HG03095 (cell line): ENCODE data around the gene SUPT4H1.
A peak's percentile ranks its signal among the peaks of the same experiment; 100 is the strongest.

Experiments
- ATAC-seq: cut with Tn5 transposase; IDR thresholded peaks from one replicate; pipeline ENCODE4 v1.9.1; 2021; ENCODE audit warnings: moderate library complexity; ENCODE audit not compliant: unreplicated experiment

The SUPT4H1 gene

DNA sequence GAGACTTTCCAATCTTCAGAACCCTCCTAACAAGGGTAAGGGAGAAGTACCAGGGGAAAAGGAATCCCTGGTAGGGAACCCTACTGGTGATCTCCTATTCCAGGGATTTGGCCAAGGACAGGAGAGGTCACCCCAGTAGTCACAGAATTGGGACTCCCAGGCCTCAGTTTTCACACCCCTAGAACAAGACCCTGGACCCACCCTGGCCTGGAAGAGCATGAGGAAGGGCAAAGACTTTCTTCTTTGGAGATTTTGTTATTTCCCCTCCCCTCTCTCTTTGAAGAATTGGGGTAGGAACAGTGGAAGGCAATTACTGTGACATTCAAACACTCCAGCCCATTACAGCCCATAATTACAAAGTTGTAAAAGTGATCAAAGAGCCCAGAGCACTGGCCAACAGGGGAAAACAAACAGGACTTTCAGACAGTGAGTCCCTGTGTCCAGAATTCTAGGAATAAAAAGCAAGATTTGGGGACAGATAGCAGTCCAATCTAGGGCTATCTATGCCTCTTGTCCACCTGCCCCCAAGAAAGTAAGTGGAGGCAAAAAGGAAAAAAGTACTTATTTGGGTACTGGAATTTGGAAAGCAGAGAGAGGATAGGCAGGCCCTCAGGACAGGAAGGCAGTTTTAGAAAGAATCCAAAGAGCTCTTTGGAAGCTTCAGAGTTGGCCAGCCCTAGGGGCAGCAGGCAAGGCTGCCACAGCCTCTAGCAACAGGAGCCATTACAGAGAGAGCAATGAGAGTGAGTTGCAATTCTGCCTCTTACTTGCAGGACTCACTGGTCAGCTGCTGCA is 13.4 kb upstream of the SUPT4H1 start:
- no peak for ATAC-seq

GRCh38 chr17:58364270-58364942 is 12.4 kb upstream of the SUPT4H1 start:
- no peak for ATAC-seq

- no peak for ATAC-seq
Measured at GRCh38 chr17:58363457-58364185, 11.6 kb upstream of the SUPT4H1 start.

DNA sequence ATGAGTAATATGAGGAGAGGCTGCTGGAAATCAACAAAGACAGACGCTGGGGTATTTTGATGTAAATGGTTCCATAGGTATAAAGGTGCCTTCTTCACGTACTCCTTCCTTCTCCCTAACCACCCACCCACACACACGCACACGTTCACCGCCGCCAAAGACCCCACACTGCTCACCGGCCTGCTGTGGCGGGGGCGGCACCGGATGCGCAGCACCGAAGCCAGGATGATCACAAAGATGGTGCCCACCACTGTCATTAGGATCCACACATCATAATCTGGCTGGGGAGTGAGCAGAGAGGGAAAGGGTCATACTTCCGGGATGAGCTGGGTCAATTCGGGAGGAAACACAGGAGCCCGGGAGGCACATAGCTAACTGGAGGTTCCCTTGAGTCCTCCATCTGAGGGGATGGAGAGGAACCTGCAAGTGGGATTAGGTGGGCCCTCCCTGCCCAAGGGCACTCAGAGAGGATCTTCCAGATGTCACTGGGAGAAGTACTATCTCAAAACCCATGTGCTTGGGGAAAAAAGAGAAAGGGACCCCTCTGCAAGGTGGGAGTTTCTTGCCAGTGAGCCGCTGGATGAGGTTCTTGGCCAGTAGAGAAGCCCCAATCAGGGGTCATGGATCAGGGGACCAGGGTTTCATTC is 10.5 kb upstream of the SUPT4H1 start:
- no peak for ATAC-seq

DNA sequence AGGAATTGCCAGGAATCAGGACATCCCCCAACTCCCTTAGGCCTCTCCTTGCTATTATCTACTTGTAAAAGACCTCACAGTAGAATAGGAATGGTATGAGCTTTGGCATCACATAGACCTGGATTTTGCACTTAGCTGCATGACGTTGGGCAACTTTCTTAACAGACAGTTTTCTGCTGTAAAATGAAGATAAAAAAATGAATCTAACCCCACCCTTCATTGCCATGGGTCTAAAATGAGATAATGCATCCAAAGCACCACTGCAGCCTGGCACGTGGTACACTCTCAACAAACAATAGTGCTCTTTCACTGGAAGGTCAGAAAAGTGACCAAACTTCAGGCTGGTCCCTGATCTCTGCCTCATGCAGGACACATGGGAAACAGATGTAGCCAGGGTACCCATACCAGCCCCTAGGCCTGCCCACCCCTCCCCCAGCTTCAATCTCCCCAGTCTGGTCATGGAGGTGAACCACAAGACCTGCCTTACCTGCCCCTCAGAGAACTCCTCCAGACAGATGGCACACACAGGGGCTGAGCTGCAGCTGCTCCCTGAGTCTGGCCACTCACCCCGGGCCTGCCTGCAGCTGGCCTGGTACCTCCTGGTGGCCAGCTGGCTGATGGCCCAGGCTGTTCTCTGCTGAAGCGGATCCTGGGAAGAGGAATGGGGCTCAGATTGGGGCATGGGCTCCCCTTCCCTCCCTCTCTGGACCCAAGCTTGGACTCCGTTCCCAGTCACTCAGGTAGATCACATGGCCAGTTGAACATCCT is 8.5 kb upstream of the SUPT4H1 start:
- no peak for ATAC-seq

DNA sequence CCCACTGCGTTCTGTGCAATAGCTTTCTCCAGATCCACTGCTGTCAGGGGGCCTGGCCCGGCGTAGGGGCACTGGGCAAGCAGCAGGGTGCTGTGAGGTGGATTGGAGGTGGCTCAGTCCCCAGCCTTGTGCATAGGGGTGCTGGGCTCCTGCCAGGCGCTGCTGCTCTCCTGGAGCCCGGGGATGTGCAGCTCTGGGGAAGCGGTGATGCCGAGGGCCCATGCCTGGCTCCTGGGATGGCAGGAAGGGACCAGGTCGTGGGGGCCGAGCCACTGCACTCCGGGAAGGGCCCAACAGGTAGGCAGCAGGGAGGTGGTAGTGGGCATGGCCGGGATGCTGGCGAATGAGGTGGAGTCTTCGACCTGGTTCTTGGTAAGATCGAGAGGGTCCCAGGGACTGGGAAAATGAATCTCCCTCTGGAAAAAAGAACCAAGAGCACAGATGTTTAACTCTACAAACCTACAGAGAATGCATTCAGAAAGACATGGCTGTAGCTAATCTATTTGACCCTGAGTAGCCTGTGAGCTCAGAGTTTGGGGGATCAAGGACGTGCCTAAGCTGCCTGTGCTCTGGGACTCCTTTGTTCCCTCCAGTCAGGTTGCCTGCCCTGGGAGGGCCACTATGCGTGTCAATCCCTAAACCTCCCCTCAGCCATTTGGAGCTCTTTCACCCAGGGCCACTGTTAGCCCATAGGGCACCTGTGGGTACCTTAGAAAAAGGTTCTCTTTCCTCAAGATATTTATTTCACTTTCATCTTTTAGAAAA is 6.6 kb upstream of the SUPT4H1 start:
- ATAC-seq = no peak

DNA sequence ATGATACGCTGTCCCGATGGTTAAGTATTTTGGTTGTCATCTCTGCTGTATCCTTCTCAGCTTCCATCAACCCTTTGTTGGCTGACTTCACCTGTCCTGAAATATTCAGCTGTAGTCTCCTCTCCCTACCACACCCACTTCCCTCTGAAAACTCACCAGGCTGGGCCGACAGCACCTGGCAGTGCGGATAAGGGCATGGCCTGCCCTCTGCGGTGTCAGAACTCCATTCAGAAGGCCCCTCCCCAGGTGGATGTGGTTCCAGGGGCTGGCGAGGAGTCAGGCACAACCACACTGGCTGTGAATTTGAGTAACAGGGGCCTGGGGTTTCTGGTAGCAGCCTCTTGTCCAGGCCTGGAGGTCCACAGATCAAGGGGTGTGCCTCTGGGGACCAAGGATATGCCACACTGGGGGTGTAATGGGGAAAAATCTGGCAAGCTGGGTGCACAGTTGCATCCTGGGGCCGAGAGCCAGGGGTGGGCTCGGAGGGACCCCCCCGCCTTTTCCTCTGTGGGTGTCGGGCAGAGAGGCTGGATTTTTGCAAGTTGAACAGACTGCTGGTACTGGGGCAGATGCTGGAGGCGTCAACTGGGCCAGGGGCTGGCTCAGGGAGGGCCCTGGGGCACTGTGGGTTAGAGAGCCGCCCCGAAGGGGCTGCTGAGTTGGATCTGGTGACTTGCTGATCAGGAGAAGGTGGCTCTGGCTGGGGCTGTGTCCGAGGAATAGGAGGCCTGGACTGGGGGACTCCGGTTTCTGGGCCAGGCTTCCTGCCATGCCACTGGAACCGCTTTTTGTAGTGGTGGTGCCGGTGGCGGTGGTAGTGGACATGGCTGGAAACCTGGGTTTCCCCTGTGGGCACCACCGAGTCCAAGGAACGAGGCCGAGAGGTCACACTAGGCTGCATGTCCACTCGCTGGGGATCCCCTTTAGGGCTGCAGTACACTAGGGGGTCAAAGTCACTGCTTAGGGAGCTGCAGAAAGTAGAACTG is 5.6 kb upstream of the SUPT4H1 start:
- ATAC-seq = no peak

- no peak for ATAC-seq
Measured at GRCh38 chr17:58356231-58356630, 4.2 kb upstream of the SUPT4H1 start.

DNA sequence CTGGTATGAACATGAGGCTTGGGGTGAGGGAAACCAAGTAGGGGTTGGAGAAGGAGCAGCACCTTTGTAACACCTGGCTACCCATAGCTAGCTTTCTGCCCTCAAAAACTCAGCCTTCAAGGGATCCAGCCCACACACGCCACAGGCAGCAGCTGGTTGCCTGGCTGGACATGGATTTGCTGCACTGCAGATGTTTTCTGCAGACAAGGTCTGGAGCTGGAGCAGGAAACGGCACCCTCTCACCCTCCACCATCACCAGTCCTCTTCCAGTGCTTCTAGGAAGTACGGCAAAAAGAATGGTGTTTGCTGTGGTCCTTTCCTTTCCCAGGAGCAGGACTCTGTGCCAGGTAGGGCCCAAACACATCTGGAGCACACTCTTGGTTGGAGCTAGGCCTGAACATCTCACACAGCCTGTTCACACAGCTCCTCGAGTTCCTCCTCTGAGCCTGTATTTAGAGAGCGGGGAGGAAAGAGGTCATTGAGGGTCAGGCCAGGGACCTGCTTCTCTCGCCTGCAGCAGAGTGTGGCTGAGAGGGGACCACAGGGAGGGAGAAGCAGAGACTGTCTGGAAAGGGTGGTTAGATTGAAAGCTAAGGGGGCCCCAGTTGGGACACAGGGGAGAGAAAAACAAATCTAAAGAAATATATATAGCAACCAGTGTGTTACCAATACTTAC is 2.7 kb upstream of the SUPT4H1 start:
- ATAC-seq = no peak

- no peak for ATAC-seq
Measured at GRCh38 chr17:58353389-58353825, 1.4 kb upstream of the SUPT4H1 start.

DNA sequence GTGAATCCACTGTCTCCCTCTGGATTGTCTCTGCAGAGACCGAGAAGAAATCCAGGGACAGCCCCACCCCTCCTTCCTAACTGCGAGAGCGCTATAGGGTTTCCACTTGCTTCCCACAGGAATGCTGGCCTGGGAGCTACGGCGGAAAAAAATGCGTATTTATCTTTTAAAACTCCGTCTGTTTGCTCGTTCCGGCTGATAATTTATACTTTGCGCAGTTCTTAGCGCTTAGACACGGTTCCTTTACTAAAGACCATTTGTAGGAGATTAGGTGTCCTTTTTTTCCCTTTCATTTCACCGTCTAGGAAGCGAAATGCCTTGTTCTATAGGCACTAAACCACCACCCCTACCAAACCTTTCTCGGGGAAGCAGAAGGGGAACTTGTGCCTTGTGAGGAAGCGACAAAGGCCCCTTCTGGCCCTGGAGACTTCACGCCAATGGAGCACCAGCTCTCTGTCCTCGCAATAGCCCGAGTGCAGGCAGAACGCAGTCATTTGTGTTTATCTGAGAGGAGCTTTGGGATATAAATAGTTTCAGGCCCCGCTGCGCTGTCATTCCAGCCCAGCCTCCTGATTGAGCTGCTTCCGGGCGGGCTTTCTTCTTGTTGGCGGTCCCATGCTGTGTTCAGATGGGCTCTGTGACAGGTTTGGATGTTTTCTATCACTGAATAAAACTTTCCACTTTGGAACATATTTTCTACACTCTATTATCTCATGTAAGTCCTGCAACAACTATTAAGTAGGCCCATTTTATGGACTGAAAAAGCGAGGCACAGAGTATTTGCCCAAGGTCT is 791 bp upstream of the SUPT4H1 start:
- ATAC-seq = no peak

GRCh38 chr17:58351182-58351581 is 819 bp downstream of the SUPT4H1 start:
- ATAC-seq = no peak

DNA sequence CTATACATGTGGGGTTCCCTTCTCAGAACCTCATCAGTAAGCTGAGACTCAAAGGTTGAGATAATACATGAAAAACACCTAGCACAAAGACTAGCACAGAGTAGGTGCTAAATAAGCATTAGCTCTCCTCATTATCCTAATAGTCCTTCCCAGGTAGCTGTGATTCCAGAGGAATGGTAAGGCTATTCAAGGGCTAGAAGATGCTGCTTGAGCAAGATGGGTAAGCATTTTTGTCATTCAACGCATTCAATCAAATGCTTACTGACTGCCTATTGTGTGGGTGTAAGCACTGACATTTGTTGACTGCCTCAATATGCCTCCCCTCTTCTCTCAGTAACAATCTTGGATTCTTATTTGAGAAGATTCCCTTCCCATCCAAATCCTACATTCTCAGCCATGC is 4.0 kb downstream of the SUPT4H1 start:
- ATAC-seq = no peak

DNA sequence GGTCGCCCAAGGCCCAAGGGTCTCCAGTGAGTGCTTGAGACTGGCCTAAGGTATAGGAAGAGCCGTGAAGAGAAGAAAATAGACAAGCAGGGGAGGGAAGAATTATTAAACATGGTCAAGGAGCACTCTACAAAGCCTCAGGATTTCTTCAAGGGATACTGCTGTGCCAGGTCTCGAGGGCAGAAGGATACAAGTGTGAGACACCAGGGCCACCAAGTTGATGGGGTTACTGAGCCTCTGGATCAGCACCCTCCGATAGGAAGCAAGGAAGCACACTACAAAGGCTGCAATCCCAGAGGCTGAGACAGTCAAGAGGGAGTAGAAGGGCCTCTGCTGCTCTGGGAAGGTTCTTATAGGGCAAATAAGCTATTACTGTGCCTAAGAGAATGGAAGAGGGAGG is 6.5 kb downstream of the SUPT4H1 start:
- ATAC-seq = no peak

DNA sequence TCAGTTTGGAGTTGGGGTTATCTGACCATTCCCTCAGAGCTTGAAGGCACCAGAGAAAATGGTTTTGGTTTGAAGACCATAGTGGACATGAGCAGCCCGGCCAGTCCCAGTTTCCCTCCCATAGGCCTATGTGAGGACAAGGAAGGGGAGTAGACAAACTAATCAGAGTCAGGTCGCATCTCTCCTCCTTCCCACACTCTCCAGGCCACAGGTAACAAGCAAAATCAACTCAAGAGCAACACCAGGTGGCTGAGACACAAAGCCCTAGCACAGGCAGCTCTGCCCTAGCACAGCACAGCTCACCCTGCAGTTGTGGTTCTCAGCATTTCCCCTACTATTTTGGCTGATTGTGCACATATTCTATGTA is 7.2 kb downstream of the SUPT4H1 start:
- ATAC-seq = peak; percentile 41

DNA sequence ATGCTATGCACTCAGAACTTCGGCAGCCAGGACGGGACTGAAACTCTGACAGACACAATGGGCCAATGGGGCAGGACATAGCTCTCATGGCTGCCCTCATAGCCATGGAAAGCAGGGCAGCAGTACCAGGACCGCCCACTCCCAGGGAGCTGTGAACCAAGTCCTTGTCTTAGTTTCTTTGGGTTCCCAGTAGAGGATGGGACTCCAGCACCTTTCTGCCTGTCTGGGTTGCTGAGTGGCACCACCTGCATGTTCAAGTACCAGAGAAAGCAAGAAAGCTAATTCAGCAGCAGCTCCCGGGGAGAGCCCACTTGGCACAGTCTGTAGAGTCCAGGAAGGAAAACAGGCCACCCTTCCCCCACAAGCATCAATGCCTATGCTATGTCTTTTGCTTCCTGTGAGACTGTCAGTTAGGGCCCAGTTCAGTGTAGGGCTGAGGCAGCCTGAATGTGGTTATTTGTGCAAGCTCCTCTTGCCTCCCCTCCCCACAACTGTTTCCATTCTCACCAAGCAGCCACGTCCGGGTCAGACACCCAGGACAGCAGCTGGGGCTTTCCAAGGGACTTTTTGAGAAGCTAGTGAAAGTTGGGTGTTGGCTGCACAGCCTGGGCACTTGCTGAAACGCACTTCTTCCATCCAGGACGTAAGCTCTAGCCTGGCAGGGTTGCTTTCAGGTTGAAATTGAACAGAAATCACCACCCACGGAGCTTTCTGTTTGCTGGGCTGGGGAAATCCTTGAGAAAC is 7.8 kb downstream of the SUPT4H1 start:
- ATAC-seq = peak; percentile 82

GRCh38 chr17:58343131-58343530 is 8.9 kb downstream of the SUPT4H1 start:
- no peak for ATAC-seq
